Measurements from ENCODE around the gene AMOT. TPM values are rescaled to one million over a fixed set of nuclear protein-coding genes. Genes with fewer than 3 reads are reported as not detected.
A peak's percentile ranks its signal among the peaks of the same experiment; 100 is the strongest.

Gene AMOT
- polyA plus RNA-seq, 10 donors, result 22.8 to 46.9 (median 33.9) TPM

GRCh38 chrX:112841114-112841819 is 636 bp upstream of the AMOT start:
- DNase-seq, result peak; percentile 87 to 94 (median 91)

DNA sequence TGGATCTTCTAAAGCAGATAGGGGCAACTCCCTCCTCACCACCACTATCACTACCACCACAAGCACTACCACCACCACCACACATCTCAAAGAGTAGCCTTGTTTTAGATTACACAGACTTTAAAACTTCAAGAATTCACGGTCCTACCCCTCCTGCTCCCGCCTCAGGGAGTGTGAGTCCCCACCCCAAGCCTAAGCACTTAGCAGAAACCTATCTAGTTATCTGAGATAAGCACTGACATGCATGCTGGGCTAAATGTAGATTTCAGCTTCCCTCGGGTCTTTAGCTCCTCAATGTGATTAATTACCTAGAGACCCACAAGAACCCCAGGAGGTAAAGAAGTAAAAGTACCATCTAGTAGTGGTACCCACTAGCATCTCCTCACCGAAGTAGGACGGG is 775 bp downstream of the AMOT start:
- DNase-seq, result no peak

GRCh38 chrX:112837531-112837930 is 3.1 kb downstream of the AMOT start:
- no peak for DNase-seq

DNA sequence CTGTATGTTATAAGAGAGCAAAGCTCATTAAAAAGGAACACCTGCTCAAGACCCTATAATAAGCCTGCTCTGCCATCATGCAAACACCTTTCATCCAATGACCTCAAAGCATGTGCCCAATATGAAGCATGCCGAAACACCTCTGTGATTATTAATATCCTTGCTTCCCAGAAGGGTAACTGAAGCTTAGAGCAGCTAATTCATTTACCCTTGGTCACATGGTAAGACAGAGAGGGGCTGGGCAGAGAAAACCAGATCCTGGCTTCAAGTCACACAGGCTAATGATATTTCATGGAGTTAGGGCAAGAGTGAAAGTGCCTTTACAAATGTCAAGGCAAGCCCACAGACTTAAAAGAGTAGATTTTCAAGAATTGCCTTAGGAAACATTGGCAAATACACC is 5.6 kb downstream of the AMOT start:
- no peak for DNase-seq

DNA sequence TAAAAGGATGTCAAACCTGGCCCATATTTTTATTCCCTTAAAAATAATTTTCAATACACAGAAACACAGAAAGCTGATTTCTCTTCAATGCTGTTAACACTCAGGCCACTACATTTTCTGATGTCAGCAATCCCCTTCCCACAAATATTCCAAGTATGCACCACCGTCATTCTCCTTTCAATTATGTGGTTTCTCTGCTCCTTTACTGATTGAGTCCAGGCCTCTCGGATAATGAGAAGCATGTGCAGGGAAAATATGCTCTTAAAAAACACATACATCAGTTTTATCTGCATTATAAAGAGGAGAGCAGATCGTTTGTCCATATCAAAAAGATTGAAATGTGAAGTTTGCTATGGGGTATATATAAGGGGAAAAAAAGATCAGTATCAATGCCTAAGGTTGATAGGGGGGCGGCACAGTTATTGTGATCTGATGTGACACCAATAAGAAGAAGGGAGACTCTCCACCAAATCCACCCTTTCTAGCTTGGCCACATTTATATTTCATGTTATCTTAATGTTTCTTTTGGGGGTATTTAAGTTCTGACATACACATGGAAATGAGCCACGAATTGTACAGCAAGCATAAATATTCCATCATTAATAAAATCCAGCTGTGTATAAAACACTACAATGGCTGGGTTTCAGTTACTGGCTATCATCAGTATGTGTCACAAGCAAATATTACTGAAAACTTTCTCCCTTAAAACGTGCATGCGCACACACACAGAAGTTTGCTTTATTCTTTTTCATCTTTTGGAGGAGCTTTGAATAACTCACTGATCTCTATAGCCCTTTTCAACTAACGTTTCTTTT is 6.4 kb downstream of the AMOT start:
- peak; percentile 56 to 82 (median 78) for DNase-seq

- DNase-seq, result no peak
These were observed 8.0 kb downstream of the AMOT start for GRCh38 chrX:112832481-112833095.

- DNase-seq, result no peak
These were observed 10.1 kb downstream of the AMOT start for GRCh38 chrX:112830540-112830939.

DNA sequence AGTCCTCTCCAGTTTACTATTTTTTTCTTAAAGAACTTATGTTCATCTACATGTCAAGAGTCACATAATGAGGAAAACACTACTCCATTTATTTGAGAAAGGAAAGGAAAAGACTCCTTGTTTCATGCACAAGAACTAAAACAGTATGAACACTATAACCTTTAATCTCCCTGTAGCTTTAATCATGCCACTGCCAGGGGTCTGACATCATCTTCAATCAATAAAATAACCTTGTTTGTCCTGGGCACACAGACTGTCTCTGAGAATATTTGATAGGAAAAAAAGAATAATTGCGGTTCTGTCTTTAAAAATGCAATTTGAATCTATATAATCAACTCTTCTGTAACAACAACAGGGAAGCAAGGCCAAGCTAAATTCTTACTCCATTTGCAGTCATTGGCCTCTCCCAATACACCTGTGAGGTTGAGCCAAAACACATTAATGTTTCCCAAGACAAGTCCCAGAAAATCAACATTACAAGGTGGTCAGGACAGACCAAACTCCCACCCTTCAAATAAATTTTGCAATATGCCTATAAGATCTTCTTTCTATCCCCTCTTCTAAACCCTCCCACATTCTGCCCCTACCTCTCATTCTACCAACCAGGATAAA is 13.2 kb downstream of the AMOT start:
- DNase-seq, result no peak

DNA sequence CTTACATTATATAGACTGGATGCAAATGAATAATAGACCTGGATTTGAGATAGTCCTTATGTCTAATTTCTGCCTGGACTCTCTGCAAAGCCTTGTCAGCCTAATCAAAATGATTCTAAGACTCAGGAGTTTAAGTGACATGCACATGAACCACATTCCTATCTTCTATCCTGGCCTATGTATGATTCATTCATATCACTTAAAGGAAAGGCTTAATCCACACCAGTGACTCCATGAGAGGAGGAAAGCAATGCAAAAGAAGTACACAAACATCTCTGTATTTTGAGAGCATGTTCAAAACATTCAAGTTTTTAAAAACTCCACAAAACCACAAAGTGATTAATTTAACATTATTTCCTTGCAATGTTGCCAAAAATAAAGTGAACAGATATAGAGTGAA is 14.6 kb downstream of the AMOT start:
- DNase-seq, result no peak

DNA sequence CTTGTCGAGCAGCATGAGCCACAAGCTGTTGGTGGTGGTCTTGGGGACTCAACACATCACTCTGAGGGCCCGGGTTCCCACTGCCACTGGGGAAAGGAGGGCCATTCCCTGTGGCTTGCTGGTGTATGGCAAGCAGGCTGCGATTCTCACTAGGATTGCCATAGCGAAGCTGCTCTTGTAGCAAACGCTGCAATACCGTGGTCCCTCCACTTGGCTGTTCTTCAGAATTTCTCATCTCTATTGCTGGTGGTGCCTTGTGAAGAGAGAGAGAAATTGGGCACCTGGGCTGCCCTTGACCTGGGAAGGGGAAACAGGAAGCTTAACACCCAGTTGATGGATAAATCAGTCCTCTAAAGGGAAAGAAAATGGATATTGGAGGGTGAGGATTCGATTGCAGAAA is 17.7 kb downstream of the AMOT start:
- no peak for DNase-seq

DNA sequence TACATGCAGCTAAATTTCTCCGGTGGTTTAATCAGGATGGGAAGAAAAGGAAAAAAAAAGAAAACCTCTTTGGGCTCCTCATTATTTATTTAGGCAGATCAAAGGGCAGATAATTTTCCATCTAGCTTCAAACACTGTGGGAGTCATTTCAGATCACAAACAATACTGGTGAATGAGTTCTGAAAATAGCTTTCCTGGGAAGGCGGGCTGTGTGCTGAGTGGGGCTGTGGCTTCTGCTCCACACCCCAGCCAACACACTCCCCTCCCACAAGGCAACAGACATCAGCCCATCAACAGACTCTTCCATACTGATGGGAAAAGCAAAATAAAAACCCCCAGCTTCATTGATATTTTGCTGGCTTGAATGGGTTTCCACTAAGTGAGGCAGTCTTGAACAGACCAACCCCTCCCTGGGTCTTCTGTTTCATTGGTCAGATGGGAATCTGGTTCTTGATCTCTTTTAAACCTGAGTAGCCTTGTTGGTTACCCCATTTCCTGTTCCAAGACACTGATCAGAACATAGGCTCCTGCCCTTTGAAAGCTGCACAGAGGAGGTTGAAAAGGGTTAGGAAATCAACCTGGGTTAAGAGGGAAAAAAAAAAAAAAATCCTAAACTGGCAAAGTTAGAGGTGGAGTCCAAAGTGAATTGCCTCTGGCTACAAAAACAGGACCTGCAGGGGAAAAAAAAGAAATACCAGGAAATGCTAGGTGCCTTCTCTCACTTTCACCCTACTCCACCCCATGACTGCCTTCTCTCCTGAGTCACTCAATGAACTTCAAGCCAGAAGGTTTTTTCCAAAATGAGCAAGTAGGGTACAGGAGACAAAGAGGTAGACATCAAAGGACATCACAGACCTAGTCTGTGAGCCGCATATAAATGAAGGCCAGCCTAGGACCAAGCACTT is 20.0 kb downstream of the AMOT start:
- no peak for DNase-seq

GRCh38 chrX:112819813-112820212 is 20.8 kb downstream of the AMOT start:
- DNase-seq, result no peak

DNA sequence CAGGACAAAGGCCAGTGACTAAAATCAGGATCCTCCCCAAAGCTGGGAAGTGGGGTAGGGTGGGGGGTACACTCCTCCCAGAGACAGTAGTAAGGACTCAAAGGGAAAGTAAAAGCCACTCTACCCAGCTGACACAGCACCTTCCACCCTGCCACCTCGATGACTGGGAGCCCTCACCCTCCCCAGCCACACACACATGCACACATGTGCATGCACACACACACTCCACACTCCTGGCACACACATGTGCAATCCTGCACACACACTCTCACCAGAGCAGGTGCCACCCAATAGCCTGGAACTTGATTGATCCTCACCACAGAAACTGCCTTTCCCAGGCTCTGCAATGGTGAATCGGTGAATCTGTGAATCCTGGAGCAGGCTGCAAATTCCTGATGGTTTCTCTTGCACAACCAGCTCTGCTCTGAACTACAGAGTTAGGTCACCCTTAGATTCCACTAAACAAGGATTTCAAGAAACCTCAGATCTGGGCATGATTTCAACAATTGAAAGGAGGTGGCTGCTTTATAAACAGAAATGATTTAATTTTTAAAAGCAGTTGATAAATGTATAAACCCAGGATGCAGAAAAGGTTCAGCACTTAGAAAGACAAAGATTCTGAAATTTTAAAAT is 21.5 kb downstream of the AMOT start:
- peak in 2 of 3 donors; percentile 55 to 64 for DNase-seq

- no peak for DNase-seq
These were observed 22.3 kb downstream of the AMOT start for GRCh38 chrX:112818114-112819007.

- DNase-seq, result no peak
These were observed 23.7 kb downstream of the AMOT start for GRCh38 chrX:112816908-112817307.

GRCh38 chrX:112814496-112814895 is 26.1 kb downstream of the AMOT start:
- no peak for DNase-seq

DNA sequence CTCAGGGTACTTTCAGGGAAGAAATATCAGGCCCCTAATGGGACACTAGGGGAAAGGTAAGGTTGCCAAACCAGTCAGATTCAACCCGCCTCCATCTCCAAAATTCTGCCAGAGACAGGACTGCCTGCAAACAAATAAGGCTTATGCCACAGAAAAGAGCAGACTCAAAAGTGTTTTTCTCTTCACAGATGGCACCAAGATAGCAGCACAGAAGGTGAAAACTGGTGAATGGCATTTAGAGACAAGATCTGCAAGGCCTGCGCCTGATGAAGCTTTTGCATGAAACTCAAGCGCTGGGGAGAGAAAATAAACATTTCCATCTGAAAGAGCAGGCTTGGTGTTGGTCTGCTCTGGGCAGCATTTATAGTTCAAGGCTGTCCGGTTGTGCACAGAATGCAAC is 27.9 kb downstream of the AMOT start:
- DNase-seq, result no peak

DNA sequence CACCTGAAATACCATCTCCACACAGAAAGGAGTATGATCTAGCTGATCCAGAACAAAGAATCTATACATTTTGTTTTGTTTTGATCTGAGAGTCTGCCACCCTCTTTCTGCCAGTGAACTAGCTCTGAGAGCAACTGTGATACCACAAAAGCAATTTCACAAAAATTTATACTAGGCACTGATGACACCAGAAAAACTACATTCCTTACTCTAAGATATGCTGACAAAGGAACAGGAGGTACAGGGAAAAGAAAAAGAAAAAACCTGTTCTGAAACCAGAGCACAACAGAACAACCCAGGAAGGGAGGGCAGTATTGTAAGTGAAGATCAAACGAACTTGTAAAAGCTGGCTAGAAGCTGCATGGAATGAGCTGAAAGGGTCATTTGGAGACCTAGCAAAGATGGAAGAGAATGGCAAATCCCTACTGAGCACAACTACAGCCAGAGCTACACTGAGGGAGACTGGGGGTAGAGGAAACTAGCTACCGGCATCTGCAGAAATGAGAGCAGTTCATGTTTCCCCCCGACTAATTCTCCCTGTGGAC is 31.9 kb downstream of the AMOT start:
- no peak for DNase-seq

GRCh38 chrX:112808007-112808406 is 32.6 kb downstream of the AMOT start:
- DNase-seq, result no peak

Measured in muscle of back (tissue), 11 donors.